Left lung (tissue), 10 donors: Measurements from ENCODE around the gene RNU5B-1. TPM values are rescaled to one million over a fixed set of nuclear protein-coding genes. Genes with fewer than 3 reads are reported as not detected.
"Not testable (repeated sequence)": the region's sequence is repeated elsewhere in the genome, so short reads cannot be mapped to it uniquely, and the experiment has no call there.

Source experiments
- ATAC-seq: fragments of 200-7000 bp; cut with Tn5 transposase; one replicate; pipeline ENCODE4 v1.9.1; 2020; ENCODE audit warnings: moderate library complexity
- DNase-seq, 4 donors: peaks; one replicate each; pipeline ENCODE4 v3.0.0-alpha.2; 2013 to 2020
- H3K27ac ChIP-seq, 2 donors: fragments of 200-600 bp; sonication (generic) in 1 of 2; one replicate each; pipeline versions ENCODE4 v1.5.0 to v1.8.0; 2020 to 2021
- H3K27me3 ChIP-seq, 2 donors: fragments of 200-600 bp; sonication (generic) in 1 of 2; one replicate each; pipeline versions ENCODE4 v1.5.0 to v1.8.0; 2020 to 2021
- H3K36me3 ChIP-seq, 2 donors: fragments of 200-600 bp; sonication (generic) in 1 of 2; one replicate each; pipeline versions ENCODE4 v1.5.0 to v1.8.0; 2020 to 2021
- H3K4me1 ChIP-seq, 2 donors: fragments of 200-600 bp; one replicate each; pipeline ENCODE4 v1.8.0; 2021
- H3K4me3 ChIP-seq, 2 donors: fragments of 200-600 bp; sonication (generic) in 1 of 2; one replicate each; pipeline versions ENCODE4 v1.5.0 to v1.8.0; 2020 to 2021; ENCODE audit warnings: mild to moderate bottlenecking in 1 of 2
- H3K9me3 ChIP-seq, 2 donors: fragments of 200-600 bp; sonication (generic) in 1 of 2; one replicate each; pipeline versions ENCODE4 v1.5.0 to v1.8.0; 2020 to 2021
- CTCF ChIP-seq, 2 donors: fragments of 200-600 bp; sonication (generic) in 1 of 2; IDR thresholded peaks; one replicate each; pipeline versions ENCODE4 v1.5.0 to v1.8.0; 2021; ENCODE audit warnings: antibody characterized with exemption in 2 of 2
- intact Hi-C, 2 donors: fragments of 100-400 bp; cut with DNase I; formaldehyde crosslinking; loops; one replicate each; pipeline versions ENCODE4 v1.11.2 to v1.14.2; 2022
- polyA plus RNA-seq, 6 donors: library from polyadenylated mRNA; unstranded; fragments of 120-200 nt; gene quantifications; one replicate each; pipeline ENCODE4 v1.2.1, GENCODE V29; 2013; ENCODE audit not compliant: insufficient read length in 6 of 6
- total RNA-seq, 2 donors: library from RNA; stranded (reverse); fragmentation: NEBNext Ultra II Directional; extraction: Animal tissue kit (Norgen Biotek cat#: 25700); gene quantifications; one replicate each; pipeline ENCODE4 v1.2.1, GENCODE V29; 2021
- donor health status: DM: no; HTN: yes; CAD: no.
- donor health status: DM: no; HTN: no; CAD: no.

The RNU5B-1 gene
- total and polyA plus RNA-seq, 8 donors, result 26.6 TPM; not detected in 7

GRCh38 chr15:65268411-65268810, 36.1 kb upstream of the RNU5B-1 start:
- H3K4me3 ChIP-seq, result no peak overlapping the region

GRCh38 chr15:65270811-65271545, 33.5 kb upstream of the RNU5B-1 start:
- intact Hi-C loops, result loop anchor here in 1 of 2 donors (5.0 kb wide), 1 partner anchor 84 kb away; the partner anchor contains the start of gene CLPX
- H3K4me1 ChIP-seq, H3K9me3 ChIP-seq, H3K27me3 ChIP-seq, H3K27ac ChIP-seq, H3K4me3 ChIP-seq: not testable (repeated sequence)
- peaks cover 0 to 20% of the 10 kb centered on the region in 2 donors for H3K36me3 ChIP-seq
- ATAC-seq, result peak; percentile 98
- peak in 3 of 4 donors; percentile 51 to 84 (median 59) for DNase-seq
- peak; percentile 53 to 57 for TF ChIP-seq CTCF (IDR thresholded peaks at IDR 0.05)

More at GRCh38 chr15:65268411-65268810, 36.1 kb upstream of the RNU5B-1 start:
- ATAC-seq (no peak), DNase-seq (no peak)
- Histone ChIP-seq H3K27me3 (no peaks in the 10 kb centered on the region), H3K27ac (no peak overlapping the region), H3K9me3 (no peaks in the 10 kb centered on the region), H3K36me3 (peaks cover 0 to 27% of the 10 kb centered on the region in 2 donors), H3K4me1 (no peaks in the 10 kb centered on the region)
- no peak for TF ChIP-seq CTCF (IDR thresholded peaks at IDR 0.05)
- intact Hi-C loops, result no loop called here

GRCh38 chr15:65275104-65275727, 29.3 kb upstream of the RNU5B-1 start:
- TF ChIP-seq CTCF (IDR thresholded peaks at IDR 0.05), result no peak
- Histone ChIP-seq H3K27ac (no peak overlapping the region), H3K27me3 (no peaks in the 10 kb centered on the region), H3K9me3 (no peaks in the 10 kb centered on the region), H3K4me3 (no peak overlapping the region), H3K4me1 (no peaks in the 10 kb centered on the region), H3K36me3 (no peaks in the 10 kb centered on the region)
- DNase-seq (no peak), ATAC-seq (no peak)
- intact Hi-C loops, result no loop called here

GRCh38 chr15:65275728-65276126, 28.8 kb upstream of the RNU5B-1 start:
- intact Hi-C loops, result no loop called here
- DNase-seq (no peak), ATAC-seq (no peak)
- no peaks in the 10 kb centered on the region for H3K36me3 ChIP-seq
- no peaks in the 10 kb centered on the region for H3K4me1 ChIP-seq
- H3K9me3 ChIP-seq, result no peaks in the 10 kb centered on the region
- no peak overlapping the region for H3K4me3 ChIP-seq
- no peak for TF ChIP-seq CTCF (IDR thresholded peaks at IDR 0.05)
- H3K27me3 ChIP-seq, result no peaks in the 10 kb centered on the region
- H3K27ac ChIP-seq, result no peak overlapping the region

- H3K4me3 ChIP-seq, result no peak overlapping the region
- no peaks in the 10 kb centered on the region for H3K4me1 ChIP-seq
- ATAC-seq (no peak), DNase-seq (no peak)
- H3K36me3 ChIP-seq, result no peaks in the 10 kb centered on the region
- H3K27me3 ChIP-seq, result no peaks in the 10 kb centered on the region
- no peak overlapping the region for H3K27ac ChIP-seq
- TF ChIP-seq CTCF (IDR thresholded peaks at IDR 0.05), result no peak
- H3K9me3 ChIP-seq, result no peaks in the 10 kb centered on the region
- intact Hi-C loops, result no loop called here
These were observed 27.5 kb upstream of the RNU5B-1 start for GRCh38 chr15:65277015-65277414.
